Stomach (tissue), 9 donors: ENCODE results near the gene TMEM170A. TPM values are rescaled to one million over a fixed set of nuclear protein-coding genes. Genes with fewer than 3 reads are reported as not detected.
A peak's percentile ranks its signal among the peaks of the same experiment; 100 is the strongest.
"Not testable (repeated sequence)": the region's sequence is repeated elsewhere in the genome, so short reads cannot be mapped to it uniquely, and the experiment has no call there.

Experiments
- DNase-seq, 2 donors: peaks; one replicate each; pipeline versions ENCODE4 v3.0.0 to v3.0.0-alpha.2; 2013 to 2019
- H3K27ac ChIP-seq, 5 donors: fragments of 200-600 bp in 4 of 5; sonication (generic) in 4 of 5; one replicate each; pipeline ENCODE4 v1.5.1; 2013 to 2019; ENCODE audit warnings: mild to moderate bottlenecking in 1 of 5, moderate library complexity in 1 of 5
- H3K27me3 ChIP-seq, 3 donors: fragments of 200-600 bp; sonication (generic); one replicate each; pipeline ENCODE4 v1.5.1; 2017 to 2019; ENCODE audit warnings: mixed run types in 1 of 3
- H3K36me3 ChIP-seq, 4 donors: fragments of 200-600 bp; sonication (generic); 1 replicate in 3 of 4; 2 replicates in 1 of 4; pipeline ENCODE4 v1.5.1; 2016 to 2019
- H3K4me1 ChIP-seq, 4 donors: fragments of 200-600 bp; sonication (generic); one replicate each; pipeline ENCODE4 v1.5.1; 2016 to 2019
- H3K4me3 ChIP-seq, 4 donors: fragments of 200-600 bp; sonication (generic) in 3 of 4; one replicate each; pipeline ENCODE4 v1.5.1; 2016 to 2019; ENCODE audit warnings: mild to moderate bottlenecking in 1 of 4
- H3K9me3 ChIP-seq, 4 donors: fragments of 200-600 bp; sonication (generic); one replicate each; pipeline ENCODE4 v1.5.1; 2016 to 2019
- CTCF ChIP-seq, 7 experiments: fragments of 450-650 bp in 4 of 7; fragments of 200-600 bp in 3 of 7; sonication (generic) in 3 of 7; IDR thresholded peaks; one replicate each; pipeline ENCODE4 v1.5.1; 2016 to 2019; ENCODE audit warnings: antibody characterized with exemption in 7 of 7, control low read depth in 2 of 7, mild to moderate bottlenecking in 1 of 7
- EP300 ChIP-seq: sonication (generic); formaldehyde crosslinking; IDR thresholded peaks from one replicate; pipeline ENCODE4 v1.6.1; 2017; ENCODE audit warnings: antibody characterized with exemption
- POLR2A ChIP-seq, 4 donors: fragments of 450-650 bp; IDR thresholded peaks; one replicate each; pipeline ENCODE4 v1.6.1; 2016; ENCODE audit warnings: antibody characterized with exemption in 4 of 4, control low read depth in 2 of 4, mild to moderate bottlenecking in 1 of 4, moderate library complexity in 1 of 4
- POLR2AphosphoS5 ChIP-seq, 3 donors: sonication (generic); formaldehyde crosslinking; IDR thresholded peaks; one replicate each; pipeline ENCODE4 v1.6.1; 2016; ENCODE audit warnings: antibody characterized with exemption in 3 of 3
- WGBS, 5 donors: extraction: QIAGEN DNeasy Blood & Tissue Kit in 3 of 5; methylation state at CpG; one replicate each; pipeline versions ENCODE4 v1.1.5 to v1.1.7; 2013 to 2018; 5-methylcytosine and 5-hydroxymethylcytosine counted together
- intact Hi-C: fragments of 100-400 bp; cut with DNase I; formaldehyde crosslinking; loops from one replicate; pipeline ENCODE4 v1.15.1; 2023; ENCODE audit warnings: low total_unique reads
- polyA plus RNA-seq, 3 donors: library from polyadenylated mRNA; stranded (reverse); fragments of 200-250 nt; gene quantifications; one replicate each; pipeline ENCODE4 v1.2.3, GENCODE V29; 2013
- total RNA-seq, 5 donors: library from RNA; depleted of rRNA; stranded (reverse); fragments of >200 nt; gene quantifications; one replicate each; pipeline versions ENCODE4 v1.1.0 to v1.2.3, GENCODE V29; 2014 to 2016
- donor health status: healthy with polysubstance abuse.
- donor health status: Bipolar disorder and iron deficiency.
- donor health status: healthy.

TMEM170A gene
- total and polyA plus RNA-seq, 8 donors = 3.6 to 134 (median 9.6) TPM

- 1 to 4% (median 3%) methylated on average over 32 of the region's 32 CpGs for WGBS, 5 donors
- TF ChIP-seq POLR2A (IDR thresholded peaks at IDR 0.05) (peak in 1 of 4 donors; percentile 18), POLR2AphosphoS5 (IDR thresholded peaks at IDR 0.05) (peak; percentile 60 to 63 (median 61)), EP300 (no peak), CTCF (IDR thresholded peaks at IDR 0.05) (no peak)
- peak; percentile 71 to 96 for DNase-seq
- H3K9me3 ChIP-seq = no peaks in the 10 kb centered on the region
- H3K4me3 ChIP-seq = peak overlapping the region; percentile 64 to 95 (median 82)
- H3K4me1 ChIP-seq = peaks cover 0 to 43% (median 30%) of the 10 kb centered on the region in 4 donors
- intact Hi-C loops = no loop called here
- H3K27ac ChIP-seq = peak overlapping the region; percentile 88 to 97 (median 95)
- no peaks in the 10 kb centered on the region for H3K27me3 ChIP-seq
- no peaks in the 10 kb centered on the region for H3K36me3 ChIP-seq
These were observed 30.6 kb downstream of the TMEM170A start for GRCh38 chr16:75433732-75434413.

- intact Hi-C loops = no loop called here
- H3K4me3 ChIP-seq = peak within 1 kb of the TSS; percentile 64 to 95 (median 82)
- TF ChIP-seq POLR2A (IDR thresholded peaks at IDR 0.05) = peak in 2 of 4 donors; percentile 27 to 38
- peak; percentile 48 to 85 (median 77) for TF ChIP-seq POLR2AphosphoS5 (IDR thresholded peaks at IDR 0.05)
- no peak for TF ChIP-seq EP300
- peak in 2 of 7 experiments; percentile 10 to 31 for TF ChIP-seq CTCF (IDR thresholded peaks at IDR 0.05)
- peaks cover 0 to 43% (median 30%) of the 10 kb centered on the region in 4 donors for H3K4me1 ChIP-seq
- no peaks in the 10 kb centered on the region for H3K9me3 ChIP-seq
- peak within 1 kb of the TSS; percentile 88 to 97 (median 95) for H3K27ac ChIP-seq
- 0 to 1% (median 0%) methylated on average over 40 to 85 of the region's 85 CpGs for WGBS, 5 donors
- H3K27me3 ChIP-seq = no peaks in the 10 kb centered on the region
- DNase-seq = peak; percentile 96 to 99
- H3K36me3 ChIP-seq = no peaks in the 10 kb centered on the region
These were observed 31.4 kb downstream of the TMEM170A start, which contains the start of gene CFDP1 for GRCh38 chr16:75432828-75433731. CFDP1 (minus strand) TSS chr16:75433503; CDS start chr16:75433352, 151 bp downstream.

- intact Hi-C loops = no loop called here
- no peaks in the 10 kb centered on the region for H3K27me3 ChIP-seq
- 77 to 84% (median 81%) methylated on average over 11 of the region's 11 CpGs for WGBS, 5 donors
These were observed 34.7 kb downstream of the TMEM170A start for GRCh38 chr16:75429621-75430403.

GRCh38 chr16:75426524-75426923, 38.0 kb downstream of the TMEM170A start:
- H3K36me3 ChIP-seq, H3K27me3 ChIP-seq, intact Hi-C loops, DNase-seq, H3K9me3 ChIP-seq, H3K27ac ChIP-seq, H3K4me3 ChIP-seq: not testable (repeated sequence)
- WGBS, 5 donors = 73 to 82% (median 76%) methylated on average over 2 of the region's 2 CpGs
- H3K4me1 ChIP-seq = peaks cover under 1 to 38% (median 10%) of the 10 kb centered on the region in 4 donors

More at GRCh38 chr16:75429621-75430403, 34.7 kb downstream of the TMEM170A start:
- Histone ChIP-seq H3K4me1 (peaks cover 0 to 44% (median 29%) of the 10 kb centered on the region in 4 donors), H3K4me3 (no peak overlapping the region), H3K36me3 (no peaks in the 10 kb centered on the region), H3K9me3 (no peaks in the 10 kb centered on the region), H3K27ac (no peak overlapping the region)
- no peak for DNase-seq
- TF ChIP-seq POLR2AphosphoS5 (IDR thresholded peaks at IDR 0.05) = no peak
- no peak for TF ChIP-seq POLR2A (IDR thresholded peaks at IDR 0.05)
- TF ChIP-seq EP300 = no peak
- no peak for TF ChIP-seq CTCF (IDR thresholded peaks at IDR 0.05)

- WGBS, 5 donors = 80 to 87% (median 81%) methylated on average over 18 of the region's 18 CpGs
- H3K4me3 ChIP-seq, H3K9me3 ChIP-seq, H3K36me3 ChIP-seq, H3K27me3 ChIP-seq, intact Hi-C loops, H3K27ac ChIP-seq: not testable (repeated sequence)
- DNase-seq = peak in 1 of 2 donors; percentile 33
- peaks cover 6 to 34% (median 11%) of the 10 kb centered on the region in 4 donors for H3K4me1 ChIP-seq
These were observed 40.3 kb downstream of the TMEM170A start for GRCh38 chr16:75424105-75424762.
